ENCODE measurements around the gene C12orf43. TPM values are rescaled to one million over a fixed set of nuclear protein-coding genes. Genes with fewer than 3 reads are reported as not detected.

Gene C12orf43
- total and polyA plus RNA-seq, 9 donors = 9.8 to 15.3 (median 11.7) TPM

GRCh38 chr12:121011820-121012219 lies 4.5 kb downstream of the C12orf43 start:
- peaks cover 45% of the 10 kb centered on the region for H3K36me3 ChIP-seq (ENCODE audit: control insufficient read depth, insufficient read depth, low read length)
- WGBS (ENCODE audit: insufficient coverage) = 95% methylated on average over 3 of the region's 6 CpGs

GRCh38 chr12:121010860-121011259 lies 5.4 kb downstream of the C12orf43 start:
- Histone ChIP-seq H3K9me3 (replicated peaks; ENCODE audit: control insufficient read depth, low read depth, low read length) (no peaks in the 10 kb centered on the region), H3K4me3 (ENCODE audit: low read length) (no peak overlapping the region), H3K27me3 (ENCODE audit: control insufficient read depth, insufficient read depth, low read length) (no peaks in the 10 kb centered on the region), H3K36me3 (ENCODE audit: control insufficient read depth, insufficient read depth, low read length) (peaks cover 50% of the 10 kb centered on the region), H3K27ac (ENCODE audit: low read length) (no peak overlapping the region), H3K4me1 (ENCODE audit: control insufficient read depth, insufficient read depth, low read length) (peaks cover 3% of the 10 kb centered on the region)
- WGBS (ENCODE audit: insufficient coverage) = 96% methylated on average over 6 of the region's 8 CpGs
- no peak for DNase-seq

More at GRCh38 chr12:121011820-121012219, 4.5 kb downstream of the C12orf43 start:
- peaks cover 3% of the 10 kb centered on the region for H3K4me1 ChIP-seq (ENCODE audit: control insufficient read depth, insufficient read depth, low read length)
- H3K27ac ChIP-seq (ENCODE audit: low read length) = no peak overlapping the region
- no peak overlapping the region for H3K4me3 ChIP-seq (ENCODE audit: low read length)
- DNase-seq = no peak
- no peaks in the 10 kb centered on the region for H3K27me3 ChIP-seq (ENCODE audit: control insufficient read depth, insufficient read depth, low read length)
- H3K9me3 ChIP-seq (replicated peaks; ENCODE audit: control insufficient read depth, low read depth, low read length) = no peaks in the 10 kb centered on the region

GRCh38 chr12:121009741-121010140 lies 6.5 kb downstream of the C12orf43 start:
- 100% methylated on average over 1 of the region's 10 CpGs for WGBS (ENCODE audit: insufficient coverage)
- H3K36me3 ChIP-seq (ENCODE audit: control insufficient read depth, insufficient read depth, low read length) = peaks cover 58% of the 10 kb centered on the region
- H3K4me3 ChIP-seq (ENCODE audit: low read length) = no peak overlapping the region
- H3K27ac ChIP-seq (ENCODE audit: low read length) = no peak overlapping the region
- H3K4me1 ChIP-seq (ENCODE audit: control insufficient read depth, insufficient read depth, low read length) = no peaks in the 10 kb centered on the region
- DNase-seq = no peak
- no peaks in the 10 kb centered on the region for H3K9me3 ChIP-seq (replicated peaks; ENCODE audit: control insufficient read depth, low read depth, low read length)
- no peaks in the 10 kb centered on the region for H3K27me3 ChIP-seq (ENCODE audit: control insufficient read depth, insufficient read depth, low read length)

GRCh38 chr12:121008347-121009098 lies 7.8 kb downstream of the C12orf43 start:
- H3K4me1 ChIP-seq (ENCODE audit: control insufficient read depth, insufficient read depth, low read length) = no peaks in the 10 kb centered on the region
- no peaks in the 10 kb centered on the region for H3K27me3 ChIP-seq (ENCODE audit: control insufficient read depth, insufficient read depth, low read length)
- peaks cover 70% of the 10 kb centered on the region for H3K36me3 ChIP-seq (ENCODE audit: control insufficient read depth, insufficient read depth, low read length)
- no peak for DNase-seq
- no peaks in the 10 kb centered on the region for H3K9me3 ChIP-seq (replicated peaks; ENCODE audit: control insufficient read depth, low read depth, low read length)
- WGBS (ENCODE audit: insufficient coverage) = 91% methylated on average over 5 of the region's 8 CpGs
- no peak overlapping the region for H3K4me3 ChIP-seq (ENCODE audit: low read length)
- no peak overlapping the region for H3K27ac ChIP-seq (ENCODE audit: low read length)

GRCh38 chr12:121005346-121005815 lies 10.9 kb downstream of the C12orf43 start:
- Histone ChIP-seq H3K36me3 (ENCODE audit: control insufficient read depth, insufficient read depth, low read length) (peaks cover 73% of the 10 kb centered on the region), H3K4me3 (ENCODE audit: low read length) (no peak overlapping the region), H3K4me1 (ENCODE audit: control insufficient read depth, insufficient read depth, low read length) (no peaks in the 10 kb centered on the region), H3K9me3 (replicated peaks; ENCODE audit: control insufficient read depth, low read depth, low read length) (no peaks in the 10 kb centered on the region), H3K27ac (ENCODE audit: low read length) (no peak overlapping the region), H3K27me3 (ENCODE audit: control insufficient read depth, insufficient read depth, low read length) (no peaks in the 10 kb centered on the region)
- DNase-seq = no peak
- WGBS (ENCODE audit: insufficient coverage) = 39% methylated on average over 6 of the region's 9 CpGs

- no peak overlapping the region for H3K27ac ChIP-seq (ENCODE audit: low read length)
- whole genome bisulfite sequencing (ENCODE audit: insufficient coverage) = 89% methylated on average over 13 of the region's 16 CpGs
- H3K4me1 ChIP-seq (ENCODE audit: control insufficient read depth, insufficient read depth, low read length) = peaks cover 3% of the 10 kb centered on the region
- H3K4me3 ChIP-seq (ENCODE audit: low read length) = no peak overlapping the region
- no peaks in the 10 kb centered on the region for H3K9me3 ChIP-seq (replicated peaks; ENCODE audit: control insufficient read depth, low read depth, low read length)
- peaks cover 65% of the 10 kb centered on the region for H3K36me3 ChIP-seq (ENCODE audit: control insufficient read depth, insufficient read depth, low read length)
- no peak for DNase-seq
- H3K27me3 ChIP-seq (ENCODE audit: control insufficient read depth, insufficient read depth, low read length) = no peaks in the 10 kb centered on the region
These were observed 12.0 kb downstream of the C12orf43 start for GRCh38 chr12:121004253-121004815.

- H3K36me3 ChIP-seq (ENCODE audit: control insufficient read depth, insufficient read depth, low read length) = peaks cover 59% of the 10 kb centered on the region
- no peaks in the 10 kb centered on the region for H3K27me3 ChIP-seq (ENCODE audit: control insufficient read depth, insufficient read depth, low read length)
These were observed 12.6 kb downstream of the C12orf43 start for GRCh38 chr12:121003650-121004049.

GRCh38 chr12:121001841-121002483 lies 14.3 kb downstream of the C12orf43 start:
- peaks cover 3% of the 10 kb centered on the region for H3K4me1 ChIP-seq (ENCODE audit: control insufficient read depth, insufficient read depth, low read length)
- DNase-seq = no peak
- 72% methylated on average over 16 of the region's 16 CpGs for WGBS (ENCODE audit: insufficient coverage)
- no peak overlapping the region for H3K27ac ChIP-seq (ENCODE audit: low read length)
- peaks cover 45% of the 10 kb centered on the region for H3K36me3 ChIP-seq (ENCODE audit: control insufficient read depth, insufficient read depth, low read length)
- no peaks in the 10 kb centered on the region for H3K27me3 ChIP-seq (ENCODE audit: control insufficient read depth, insufficient read depth, low read length)
- no peak overlapping the region for H3K4me3 ChIP-seq (ENCODE audit: low read length)
- no peaks in the 10 kb centered on the region for H3K9me3 ChIP-seq (replicated peaks; ENCODE audit: control insufficient read depth, low read depth, low read length)

More at GRCh38 chr12:121003650-121004049, 12.6 kb downstream of the C12orf43 start:
- Histone ChIP-seq H3K4me1 (ENCODE audit: control insufficient read depth, insufficient read depth, low read length) (peaks cover 3% of the 10 kb centered on the region), H3K9me3 (replicated peaks; ENCODE audit: control insufficient read depth, low read depth, low read length) (no peaks in the 10 kb centered on the region), H3K4me3 (ENCODE audit: low read length) (no peak overlapping the region), H3K27ac (ENCODE audit: low read length) (no peak overlapping the region)
- 84% methylated on average over 3 of the region's 4 CpGs for WGBS (ENCODE audit: insufficient coverage)
- no peak for DNase-seq

GRCh38 chr12:121001060-121001459 lies 15.2 kb downstream of the C12orf43 start:
- Histone ChIP-seq H3K4me1 (ENCODE audit: control insufficient read depth, insufficient read depth, low read length) (peaks cover 3% of the 10 kb centered on the region), H3K4me3 (ENCODE audit: low read length) (no peak overlapping the region), H3K36me3 (ENCODE audit: control insufficient read depth, insufficient read depth, low read length) (peaks cover 40% of the 10 kb centered on the region), H3K27ac (ENCODE audit: low read length) (no peak overlapping the region), H3K27me3 (ENCODE audit: control insufficient read depth, insufficient read depth, low read length) (no peaks in the 10 kb centered on the region), H3K9me3 (replicated peaks; ENCODE audit: control insufficient read depth, low read depth, low read length) (no peaks in the 10 kb centered on the region)
- no peak for DNase-seq
- WGBS (ENCODE audit: insufficient coverage) = 69% methylated on average over 8 of the region's 11 CpGs

- Histone ChIP-seq H3K27me3 (ENCODE audit: control insufficient read depth, insufficient read depth, low read length) (no peaks in the 10 kb centered on the region), H3K27ac (ENCODE audit: low read length) (no peak overlapping the region), H3K36me3 (ENCODE audit: control insufficient read depth, insufficient read depth, low read length) (peaks cover 35% of the 10 kb centered on the region), H3K9me3 (replicated peaks; ENCODE audit: control insufficient read depth, low read depth, low read length) (no peaks in the 10 kb centered on the region), H3K4me3 (ENCODE audit: low read length) (no peak overlapping the region), H3K4me1 (ENCODE audit: control insufficient read depth, insufficient read depth, low read length) (peaks cover 3% of the 10 kb centered on the region)
- no peak for DNase-seq
- WGBS (ENCODE audit: insufficient coverage) = 79% methylated on average over 7 of the region's 11 CpGs
These were observed 15.8 kb downstream of the C12orf43 start for GRCh38 chr12:121000530-121000929.
